Kidney glomerular epithelial cell (primary cell): ENCODE results near the gene KIF20A.
"Not testable (repeated sequence)": the region's sequence is repeated elsewhere in the genome, so short reads cannot be mapped to it uniquely, and the experiment has no call there.

Experiments used
- DNase-seq: peaks from one replicate; lab custom pipeline; 2025; lab: John Stamatoyannopoulos, UW

The KIF20A gene

DNA sequence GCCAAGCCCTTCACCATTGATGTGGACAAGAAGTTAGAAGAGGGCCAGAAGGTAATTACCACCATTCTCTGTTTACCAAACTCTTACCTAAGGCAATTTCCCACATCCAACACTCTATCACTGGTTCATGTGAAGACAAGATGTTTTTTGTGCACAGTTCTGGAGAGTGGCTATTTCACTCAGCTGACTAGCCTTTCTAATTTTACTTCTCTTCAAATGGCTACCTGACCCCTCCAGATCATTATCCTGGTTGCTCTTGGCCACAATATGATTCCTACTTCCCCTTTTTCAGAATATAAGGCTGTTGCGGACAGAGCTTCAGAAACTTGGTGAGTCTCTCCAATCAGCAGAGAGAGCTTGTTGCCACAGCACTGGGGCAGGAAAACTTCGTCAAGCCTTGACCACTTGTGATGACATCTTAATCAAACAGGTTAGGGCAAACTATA, 7.1 kb downstream of the KIF20A start:
- DNase-seq: no peak

DNA sequence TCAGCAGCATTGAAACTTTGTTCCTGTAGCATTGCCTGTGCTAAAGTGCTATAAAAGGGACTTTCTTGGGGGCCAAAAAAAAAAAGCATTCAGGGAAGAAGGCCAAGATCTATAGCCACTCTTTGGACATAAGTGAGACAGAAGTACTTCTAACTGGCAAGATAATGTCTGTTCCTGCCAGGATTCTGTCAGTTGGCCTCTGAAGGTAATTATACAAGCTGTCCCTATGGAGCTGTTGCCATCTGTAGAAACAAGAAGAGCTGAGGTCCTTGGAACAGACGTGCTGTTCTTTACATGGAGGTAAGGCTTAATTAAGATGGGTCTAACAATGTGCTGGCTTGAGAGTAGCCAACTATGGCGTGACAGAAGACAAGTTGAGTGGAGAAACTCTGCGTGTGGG, 9.7 kb downstream of the KIF20A start:
- no peak for DNase-seq

DNA sequence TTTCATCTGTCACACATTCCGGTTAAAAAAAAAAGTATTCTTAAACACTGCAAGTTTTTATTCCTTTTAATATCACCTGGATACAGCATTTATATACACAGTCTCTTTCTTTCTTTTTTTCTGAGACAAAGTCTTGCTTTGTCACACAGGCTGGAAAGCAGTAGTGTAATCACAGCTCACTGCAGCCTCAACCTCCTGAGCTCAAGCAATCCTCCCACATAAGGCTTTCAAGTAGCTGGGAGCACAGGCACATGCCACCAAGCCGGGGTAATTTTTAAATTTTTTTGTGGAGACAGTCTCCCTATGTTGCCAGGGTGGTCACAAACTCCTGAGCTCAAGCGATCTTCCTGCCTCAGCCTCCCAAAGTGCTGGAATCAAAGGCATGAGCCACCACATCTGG, 13.9 kb downstream of the KIF20A start:
- DNase-seq: no peak

DNA sequence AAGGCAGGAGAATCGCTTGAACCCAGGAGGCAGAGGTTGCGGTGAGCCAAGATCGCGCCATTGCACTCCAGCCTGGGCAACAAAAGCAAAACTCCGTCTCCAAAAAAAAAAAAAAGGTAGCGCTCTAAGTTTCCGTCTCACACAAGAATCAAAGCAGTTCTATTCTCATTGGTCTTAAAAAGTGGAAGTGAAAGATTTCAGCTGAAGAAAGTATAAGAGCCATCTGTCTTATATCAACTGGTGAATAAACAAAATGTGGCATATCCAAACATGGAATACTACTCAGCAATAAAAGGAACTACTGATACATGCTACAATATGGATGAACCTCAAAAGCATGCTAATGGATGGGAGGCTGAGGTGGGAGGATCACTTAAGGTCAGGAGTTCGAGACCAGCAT, 14.9 kb downstream of the KIF20A start:
- not testable (repeated sequence) for DNase-seq

DNA sequence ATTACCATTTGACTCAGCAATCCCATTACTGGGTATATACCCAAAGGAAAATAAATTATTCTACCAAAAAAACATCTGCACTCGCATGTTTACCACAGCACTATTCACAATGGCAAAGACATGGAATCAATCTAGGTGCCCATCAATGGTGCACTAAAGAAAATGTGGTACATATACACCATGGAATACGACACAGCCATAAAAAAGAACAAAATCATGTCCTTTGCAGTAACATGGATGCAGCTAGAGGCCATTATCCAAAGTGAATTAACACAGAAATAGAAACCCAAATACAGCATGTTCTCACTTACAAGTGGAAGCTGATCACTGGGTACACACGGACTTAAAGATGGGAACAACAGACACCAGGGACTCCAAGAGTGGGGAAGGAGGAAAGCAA, 32.1 kb downstream of the KIF20A start:
- no peak for DNase-seq

DNA sequence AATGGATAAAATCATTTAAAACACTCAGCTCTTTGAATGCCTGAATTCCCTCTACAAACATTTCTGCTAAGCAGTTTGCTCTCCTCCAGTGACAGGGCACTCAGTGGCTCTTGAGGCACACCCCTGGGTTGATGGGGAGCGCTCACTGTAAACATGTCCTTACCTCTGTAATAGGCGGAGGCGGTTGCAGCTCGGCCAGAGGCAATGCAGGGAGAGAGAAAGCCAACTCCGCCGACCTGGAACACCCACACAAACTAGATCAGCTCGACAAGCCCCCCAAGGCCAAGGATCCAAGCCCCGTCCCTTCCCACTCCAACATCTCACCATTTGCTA, 33.9 kb downstream of the KIF20A start:
- no peak for DNase-seq

DNA sequence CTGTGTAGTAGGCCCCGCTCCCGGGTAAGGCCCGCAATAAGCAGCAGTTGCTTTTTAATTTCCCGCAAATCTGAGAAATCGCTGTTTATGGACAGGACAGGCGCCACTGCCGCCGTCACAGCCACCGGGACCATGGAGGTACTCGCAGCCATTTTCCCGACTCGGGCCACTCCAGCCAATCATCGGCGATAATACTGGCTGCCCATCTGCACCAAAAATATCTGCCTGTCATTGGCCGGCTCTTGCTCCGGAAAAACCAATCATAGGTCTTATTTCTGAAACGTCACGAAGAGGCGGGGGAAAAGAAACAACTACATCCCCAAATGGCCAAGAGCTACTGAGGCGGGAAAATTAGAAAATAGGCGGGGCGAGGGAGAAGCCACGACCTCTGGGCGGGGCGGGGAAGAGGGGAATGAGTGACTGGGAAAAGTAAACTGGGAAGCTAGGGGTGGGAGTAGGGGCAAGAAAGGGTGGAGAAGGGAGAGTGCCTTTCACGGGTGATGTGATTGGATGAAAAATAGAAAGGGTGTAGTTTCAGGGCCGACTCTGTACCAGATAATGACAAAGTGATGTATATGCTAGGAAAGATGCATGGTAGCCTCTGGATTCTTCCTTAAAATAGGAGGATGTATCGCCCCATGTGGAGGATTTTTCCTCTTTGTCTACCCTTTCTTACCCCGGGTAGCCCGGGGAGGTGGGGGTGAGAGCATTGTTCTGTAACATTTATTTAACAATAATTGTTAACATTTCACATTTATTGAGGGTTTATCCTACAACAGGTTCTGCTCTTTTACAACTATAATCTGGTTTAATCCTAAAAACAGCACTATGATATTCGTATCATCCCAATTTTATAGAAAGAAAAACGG, 34.5 kb downstream of the KIF20A start, which contains the start of gene CDC23:
CDC23 (minus strand) TSS at position 163 of the 869 bp plus-strand sequence; CDS start at position 152, 11 bp downstream.
- DNase-seq: peak; percentile 99

DNA sequence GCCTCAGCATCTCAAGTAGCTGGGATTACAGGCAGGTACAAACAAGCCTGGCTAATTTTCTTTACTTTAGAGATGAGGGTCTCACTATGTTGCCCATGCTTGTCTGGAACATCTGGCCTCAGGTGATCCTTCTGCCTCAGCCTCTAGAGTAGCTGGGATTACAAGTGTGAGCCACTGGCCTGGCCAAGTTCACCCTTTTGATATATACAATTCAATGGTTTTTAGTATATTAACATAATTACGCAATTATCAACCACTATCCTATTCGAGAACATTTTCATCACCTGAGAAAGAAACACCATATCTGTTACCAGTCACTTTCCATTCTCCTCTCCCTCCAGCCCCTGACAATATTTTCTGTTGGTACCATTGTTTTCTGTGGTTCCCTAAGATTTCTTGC, 37.9 kb downstream of the KIF20A start:
- DNase-seq: no peak

DNA sequence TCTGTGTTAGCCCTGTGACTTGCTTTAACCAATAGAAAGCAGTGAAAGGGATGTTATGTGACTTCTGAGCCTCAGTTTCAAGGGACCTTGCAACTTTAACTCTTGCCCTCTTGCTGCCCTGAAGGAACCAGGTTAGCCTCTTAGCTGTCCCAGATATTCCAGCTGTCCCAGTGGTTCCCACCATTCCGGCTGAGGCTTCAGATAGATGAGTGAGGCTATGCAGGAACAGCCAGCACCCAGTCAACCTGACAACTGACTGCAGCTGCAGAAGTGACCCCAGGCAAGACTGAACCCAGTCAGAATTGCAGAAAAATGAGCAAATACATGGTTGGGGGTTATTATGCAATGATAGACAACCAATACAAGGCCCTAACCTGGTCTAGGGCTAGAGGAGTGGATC, 44.6 kb downstream of the KIF20A start:
- no peak for DNase-seq

DNA sequence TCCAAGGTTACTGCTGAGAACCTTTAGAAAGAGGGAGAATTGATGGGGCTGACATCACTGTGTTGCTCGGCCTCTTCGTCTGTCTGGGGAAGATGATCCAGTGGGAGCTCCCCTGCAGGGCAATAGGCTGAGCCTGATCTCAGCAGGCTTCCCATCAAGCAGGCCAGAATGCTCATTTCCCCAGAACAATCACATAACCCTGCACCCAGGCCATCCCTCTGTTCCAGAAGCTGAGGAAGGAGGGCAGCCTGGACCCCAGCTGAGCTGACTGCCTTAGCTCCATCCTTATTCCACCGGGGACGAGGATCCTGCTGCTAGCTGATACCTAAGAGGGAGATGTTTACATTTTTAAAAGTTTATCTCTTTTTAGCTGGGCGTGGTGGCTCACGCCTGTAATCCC, 45.8 kb downstream of the KIF20A start:
- DNase-seq: no peak

DNA sequence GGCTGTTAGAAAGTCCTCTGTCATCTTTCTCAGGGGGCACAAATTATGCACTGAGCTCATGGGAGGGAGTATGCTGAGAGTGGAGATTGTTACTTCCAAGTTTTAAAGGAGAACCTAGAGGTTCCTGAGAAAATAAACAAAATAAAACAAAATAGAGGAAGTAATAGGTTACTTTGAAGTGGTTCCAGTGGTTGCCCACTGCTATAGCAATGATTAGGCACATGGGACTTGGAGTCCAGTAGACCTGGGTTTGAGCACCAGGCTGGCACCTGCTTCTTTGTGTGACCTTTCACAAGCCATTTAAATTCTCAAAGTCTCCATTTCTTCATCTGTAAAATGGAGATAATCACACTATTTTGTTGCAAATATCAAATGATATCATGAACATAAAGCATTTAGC, 48.0 kb downstream of the KIF20A start:
- no peak for DNase-seq

DNA sequence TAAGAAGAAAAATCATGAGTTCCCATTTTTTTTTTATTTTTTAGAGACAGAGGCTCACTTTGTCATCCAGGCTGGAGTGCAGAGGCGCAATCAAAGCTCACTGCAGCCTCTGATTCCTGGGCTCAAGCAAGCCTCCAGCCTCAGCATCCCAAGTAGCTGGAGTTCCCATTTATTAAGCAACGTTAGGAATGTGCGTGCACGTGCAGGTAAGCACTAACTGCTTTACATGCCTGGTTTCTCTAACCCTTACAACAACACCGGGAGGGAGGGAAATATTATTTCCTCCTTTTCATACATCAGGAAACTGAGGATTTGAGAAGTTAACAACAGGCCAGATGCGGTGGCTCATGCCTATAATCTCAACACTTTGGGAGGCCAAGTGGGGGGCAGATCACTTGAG, 50.5 kb downstream of the KIF20A start:
- no peak for DNase-seq

DNA sequence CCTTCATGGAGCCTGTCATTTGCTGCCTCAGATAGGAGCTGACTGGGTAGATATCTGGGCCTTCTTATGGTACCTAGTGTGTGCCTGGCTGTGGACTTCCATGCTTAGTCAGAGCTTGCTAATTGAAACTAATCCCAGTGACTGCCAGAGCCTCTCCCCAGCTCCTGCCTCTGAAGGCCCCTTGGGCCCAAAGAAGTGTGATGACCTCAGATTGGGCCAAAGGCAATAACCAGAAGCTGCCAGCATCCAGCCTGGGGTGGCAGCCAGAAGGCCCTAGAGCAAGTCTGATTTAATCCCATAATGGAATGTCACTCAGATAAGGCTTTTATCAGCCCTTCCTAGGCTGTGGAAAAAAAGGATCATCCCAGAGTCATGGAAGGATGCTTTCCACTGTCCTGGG, 51.3 kb downstream of the KIF20A start:
- no peak for DNase-seq

DNA sequence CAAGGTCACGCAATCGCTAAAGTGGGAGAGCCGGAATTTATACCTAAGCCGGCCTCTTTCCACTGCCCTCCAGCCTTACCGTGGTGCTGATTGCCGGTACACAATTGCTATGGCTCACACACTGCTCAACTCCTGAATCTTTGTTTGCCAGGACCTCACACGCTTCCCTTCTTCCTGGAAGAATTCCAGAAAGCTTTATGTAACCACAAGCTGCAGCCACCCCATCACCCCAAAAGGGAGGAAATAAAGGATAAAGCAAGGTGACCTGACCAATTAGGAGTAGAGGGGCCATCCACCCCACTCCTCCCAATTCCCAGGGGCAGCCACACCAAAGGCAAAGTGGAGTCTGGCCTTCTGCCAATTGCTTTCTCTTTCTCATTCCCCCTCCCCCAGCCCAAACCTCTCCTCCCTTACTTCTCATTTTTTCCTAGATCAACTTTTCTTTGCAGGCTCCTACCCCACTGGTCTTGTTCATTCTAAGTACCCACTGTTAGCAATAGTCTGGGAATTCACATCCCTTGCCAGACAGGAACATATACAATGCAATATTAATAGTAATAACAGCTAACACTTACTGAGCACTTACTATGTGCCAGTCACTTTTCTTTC, 52.2 kb downstream of the KIF20A start:
- DNase-seq: peak; percentile 9

DNA sequence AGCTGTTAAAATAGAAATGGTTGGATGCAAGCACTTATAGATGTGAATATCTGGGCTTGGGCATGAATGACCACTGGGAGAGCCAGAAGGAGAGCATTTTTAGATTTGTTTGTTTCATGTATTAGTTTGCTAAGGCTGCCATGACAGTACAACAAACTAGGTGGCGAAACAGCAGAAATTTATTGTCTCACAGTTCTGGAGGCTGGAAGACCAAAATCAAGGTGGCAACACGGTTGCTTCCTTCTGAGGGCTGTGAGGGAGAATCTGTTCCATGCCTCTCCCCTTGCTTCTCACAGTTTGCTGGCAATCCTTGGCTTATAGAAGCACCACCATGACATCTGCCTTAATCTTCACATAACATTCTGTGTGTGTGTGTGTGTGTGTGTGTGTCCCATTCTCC, 54.4 kb downstream of the KIF20A start:
- DNase-seq: no peak

DNA sequence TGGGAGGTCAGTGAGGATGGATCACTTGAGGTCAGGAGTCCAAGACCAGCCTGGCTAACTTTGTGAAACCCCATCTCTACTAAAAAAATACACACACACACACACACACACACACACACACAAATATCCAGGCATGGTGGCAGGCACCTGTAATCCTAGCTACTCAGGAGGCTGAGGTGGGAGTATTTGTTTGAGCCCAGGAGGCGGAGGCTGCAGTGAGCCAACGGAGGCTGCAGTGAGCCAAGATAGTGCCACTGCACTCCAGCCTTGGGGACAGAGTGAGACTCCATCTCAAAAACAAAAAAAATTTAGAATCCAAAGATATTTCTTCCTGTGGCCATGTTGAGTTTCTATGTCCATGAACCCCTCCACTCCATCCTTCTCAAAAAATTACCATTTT, 55.7 kb downstream of the KIF20A start:
- no peak for DNase-seq
